ENCODE data around the gene TCOF1. TPM values are rescaled to one million over a fixed set of nuclear protein-coding genes. Genes with fewer than 3 reads are reported as not detected.

Gene TCOF1
- total and polyA plus RNA-seq, 2 donors (not counting 3 experiments of a cell fraction or from before 2014, with no cell fraction given), result 11.2 to 52.0 TPM

- no TSS peak for BruUV-seq (replicated peaks)
- CTCF ChIA-PET, result interaction anchor here (0.7 to 1.0 kb wide), 3 partner anchors 25 to 44 kb away, joined by 3 read pairs; no protein-coding TSS in a partner anchor
These were observed 34.5 kb downstream of the TCOF1 start for GRCh38 chr5:150391986-150392385.

More at GRCh38 chr5:150391986-150392385, 34.5 kb downstream of the TCOF1 start:
- DNase-seq (ENCODE audit: low read depth, low spot score) (no peak), FAIRE-seq (no peak)
- H3K27me3 ChIP-seq (ENCODE audit: control insufficient read depth in 2 of 2, insufficient read depth in 2 of 2, low read length in 2 of 2), result no peaks in the 10 kb centered on the region
- no peaks in the 10 kb centered on the region for H3K9me3 ChIP-seq (replicated peaks; ENCODE audit: control insufficient read depth, insufficient read depth, low read length)
- no peaks in the 10 kb centered on the region for H3K9me1 ChIP-seq (replicated peaks; ENCODE audit: control insufficient read depth, extremely low read depth, insufficient read depth, low read length)
- H2AFZ ChIP-seq (ENCODE audit: low read depth, low read length), result no peak overlapping the region
- no peak overlapping the region for H3K4me3 ChIP-seq (replicated peaks in 1 of 3; ENCODE audit: insufficient read depth in 1 of 3, low read depth in 1 of 3, low read length in 3 of 3)
- no peak overlapping the region for H3K9ac ChIP-seq (replicated peaks; ENCODE audit: extremely low read depth, insufficient read depth, low read length)
- no peaks in the 10 kb centered on the region for H3K79me2 ChIP-seq (ENCODE audit: control insufficient read depth, insufficient read depth, low read length)
- no peaks in the 10 kb centered on the region for H4K20me1 ChIP-seq (replicated peaks; ENCODE audit: control insufficient read depth, extremely low read depth, insufficient read depth, low read length)
- no peaks in the 10 kb centered on the region for H3K4me1 ChIP-seq (ENCODE audit: control insufficient read depth, extremely low read depth, insufficient read depth, low read length)
- H3K27ac ChIP-seq (ENCODE audit: insufficient read depth, low read depth, low read length), result no peak overlapping the region
- peaks cover 5 to 49% of the 10 kb centered on the region in 2 experiments for H3K36me3 ChIP-seq (ENCODE audit: control insufficient read depth in 2 of 2, extremely low read depth in 1 of 2, insufficient read depth in 2 of 2, low read length in 2 of 2)
- POLR2A ChIA-PET, result no interaction called here
- H3K4me2 ChIP-seq (ENCODE audit: insufficient read depth, low read length), result no peak overlapping the region
- intact Hi-C loops (cut with micrococcal nuclease), result no loop called here
- no peak for TF ChIP-seq CTCF (IDR thresholded peaks at IDR 0.05; ENCODE audit: extremely low read depth in 1 of 2, insufficient read depth in 1 of 2, low read depth in 1 of 2, low read length in 2 of 2)
- TF ChIP-seq POLR2AphosphoS5 (IDR thresholded peaks at IDR 0.05; ENCODE audit: insufficient read depth, low read depth, low read length), result no peak
- no peak for TF ChIP-seq GATA2 (IDR thresholded peaks at IDR 0.05; ENCODE audit: insufficient read depth, insufficient read length, low read depth, low read length)
- no peak for TF ChIP-seq EZH2 (IDR thresholded peaks at IDR 0.05; ENCODE audit: borderline replicate concordance, low read depth, low read length, severe bottlenecking)
- TF ChIP-seq MYC (IDR thresholded peaks at IDR 0.05; ENCODE audit: low read depth, low read length), result no peak
- no peak for TF ChIP-seq JUN (IDR thresholded peaks at IDR 0.05; ENCODE audit: borderline replicate concordance, insufficient read depth, insufficient read length, low read depth)
- no peak for TF ChIP-seq FOS (IDR thresholded peaks at IDR 0.05; ENCODE audit: borderline replicate concordance, insufficient read depth, low read length)
- no peak for TF ChIP-seq POLR2A (IDR thresholded peaks at IDR 0.05; ENCODE audit: low read depth, low read length)
- TF ChIP-seq MAX (IDR thresholded peaks at IDR 0.05; ENCODE audit: insufficient read depth, insufficient read length), result no peak
- dilution Hi-C loops (cut with MboI; ENCODE audit: extremely low pct_ligation_motif_present, low sequenced_read_pairs), result no loop called here

Data from endothelial cell of umbilical vein (primary cell).